Activated gamma-delta T cell treated with anti-CD3 and anti-CD28 coated beads, Interleukin-2, amount 50 U/mL, for 16 hours (primary cell): ENCODE data around the gene RERE.
"Not testable (repeated sequence)": the region's sequence is repeated elsewhere in the genome, so short reads cannot be mapped to it uniquely, and the experiment has no call there.

Experiments used
- DNase-seq: peaks from one replicate; pipeline ENCODE4 v3.0.0-alpha.2; 2020; ENCODE audit warnings: low read depth

Gene RERE

DNA sequence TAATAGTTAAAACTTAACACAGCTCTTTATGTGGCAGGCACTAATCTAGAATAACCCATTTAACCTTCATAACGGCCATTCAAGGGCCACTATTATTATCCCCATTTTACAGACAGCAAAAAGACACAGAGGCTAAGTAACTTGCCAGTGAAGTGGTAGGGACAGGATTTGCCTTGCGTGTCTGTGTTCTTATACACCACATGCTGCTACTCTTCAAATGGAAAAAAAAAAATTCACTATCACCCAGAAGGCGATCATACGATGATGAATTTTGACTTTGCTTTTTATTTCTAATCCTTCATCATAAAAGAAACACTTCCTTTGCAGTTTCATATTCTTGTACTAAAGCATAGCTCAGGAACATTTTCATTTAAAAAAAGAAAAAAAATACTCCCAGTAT is 65.5 kb downstream of the RERE start:
- DNase-seq, result no peak

DNA sequence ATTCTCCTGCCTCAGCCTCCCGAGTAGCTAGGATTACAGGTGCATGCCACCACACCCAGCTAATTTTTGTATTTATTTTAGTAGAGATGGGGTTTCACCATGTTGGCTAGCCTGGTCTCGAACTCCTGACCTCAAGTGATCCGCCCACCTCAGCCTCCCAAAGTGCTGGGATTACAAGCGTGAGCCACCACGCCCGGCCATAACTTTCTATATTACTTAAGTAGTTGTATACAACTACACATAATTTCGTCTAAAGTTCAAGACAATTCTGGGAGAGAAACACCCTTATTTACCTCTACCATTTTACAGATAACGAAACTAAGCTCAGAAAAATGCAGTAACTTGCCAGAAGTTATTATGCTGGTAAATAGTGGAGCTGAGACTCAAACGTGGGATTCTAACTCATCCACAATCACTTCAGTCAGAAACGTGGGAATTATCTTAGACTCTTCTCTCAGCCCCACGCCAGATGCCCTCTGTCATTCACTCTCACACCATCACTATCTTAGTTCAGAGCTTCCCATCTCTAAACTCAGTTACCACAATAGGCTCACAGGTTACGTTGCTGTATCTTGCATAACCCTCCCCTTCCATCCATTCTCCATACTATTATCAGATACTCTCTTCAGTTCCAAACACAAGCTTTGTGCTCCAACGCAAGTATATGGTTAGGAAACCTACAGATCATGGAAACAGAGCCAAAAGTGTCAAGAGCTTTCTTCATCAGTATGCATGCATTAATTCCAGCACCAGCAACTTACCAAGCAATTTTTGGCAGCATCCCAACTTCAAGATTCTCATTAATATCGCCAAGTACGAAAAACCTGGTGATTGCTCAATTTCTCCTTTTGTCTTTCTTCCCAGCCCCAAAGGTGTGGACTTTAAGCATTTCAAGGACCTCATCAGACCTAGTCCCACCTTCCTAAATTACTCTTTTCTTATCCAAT is 69.3 kb downstream of the RERE start:
- no peak for DNase-seq

DNA sequence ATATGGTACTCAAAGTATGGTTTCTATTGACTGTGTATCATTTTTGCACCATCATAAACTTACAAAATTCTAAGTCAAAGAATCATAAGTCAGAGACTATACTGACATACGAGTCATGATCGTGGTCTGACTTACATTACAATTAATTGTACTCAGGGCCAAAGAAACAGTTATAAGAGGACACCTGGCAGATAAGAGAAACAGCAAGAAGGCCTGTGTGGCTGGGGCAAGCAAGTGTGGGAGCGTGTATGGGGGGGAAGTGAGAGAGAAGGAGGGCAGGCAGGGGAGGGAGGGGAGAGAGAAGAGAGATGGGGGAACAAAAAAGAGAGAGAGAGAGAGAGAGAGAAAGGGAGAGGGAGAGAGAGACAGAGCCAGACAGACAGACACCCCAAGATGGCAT is 70.9 kb downstream of the RERE start:
- no peak for DNase-seq

DNA sequence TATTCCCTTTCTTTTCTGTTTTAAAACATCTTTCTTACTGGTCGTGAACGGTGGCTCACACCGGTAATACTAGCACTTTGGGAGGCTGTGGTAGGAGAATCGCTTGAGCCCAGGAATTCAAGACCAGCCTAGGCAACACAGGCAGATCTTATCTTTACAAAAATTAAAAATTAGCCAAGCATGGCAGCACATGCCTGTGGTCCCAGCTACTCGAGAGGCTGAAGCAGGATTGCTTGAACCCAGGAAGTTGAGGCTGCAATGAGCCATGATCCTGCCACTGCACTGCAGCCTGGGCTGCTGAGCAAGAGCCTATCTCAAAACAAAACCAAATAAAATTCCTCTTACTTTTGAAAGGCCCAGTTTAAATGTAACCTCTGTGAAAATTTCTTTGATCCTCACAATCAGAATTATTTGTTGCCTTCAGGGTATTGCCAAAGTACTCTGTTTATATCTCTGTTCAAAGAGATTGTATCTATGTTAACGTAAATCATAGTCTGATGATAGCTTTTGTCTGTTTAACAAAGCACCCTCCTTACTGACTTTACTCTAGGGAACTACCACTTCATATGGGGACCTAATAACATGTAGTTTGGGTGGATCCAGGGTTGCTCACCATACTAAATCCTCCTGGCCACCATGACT is 71.6 kb downstream of the RERE start:
- no peak for DNase-seq

DNA sequence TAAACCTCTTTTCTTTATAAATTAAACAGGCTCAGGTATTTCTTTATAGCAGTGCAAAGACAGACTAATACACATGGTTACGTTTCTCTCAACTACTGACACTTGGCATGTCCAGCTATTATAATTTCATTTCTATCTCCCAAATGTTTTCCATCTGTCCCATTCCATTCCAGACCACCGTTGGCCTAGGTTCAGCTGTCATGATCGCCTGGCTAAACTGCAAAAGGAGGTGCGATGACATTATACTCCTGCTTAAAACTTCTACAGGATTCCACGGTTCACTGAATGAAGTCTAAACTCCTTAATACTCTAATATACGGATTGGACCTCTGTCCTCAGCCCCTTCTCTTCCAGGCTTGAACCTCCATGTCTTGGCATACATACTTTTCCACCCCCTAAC is 72.1 kb downstream of the RERE start:
- no peak for DNase-seq

DNA sequence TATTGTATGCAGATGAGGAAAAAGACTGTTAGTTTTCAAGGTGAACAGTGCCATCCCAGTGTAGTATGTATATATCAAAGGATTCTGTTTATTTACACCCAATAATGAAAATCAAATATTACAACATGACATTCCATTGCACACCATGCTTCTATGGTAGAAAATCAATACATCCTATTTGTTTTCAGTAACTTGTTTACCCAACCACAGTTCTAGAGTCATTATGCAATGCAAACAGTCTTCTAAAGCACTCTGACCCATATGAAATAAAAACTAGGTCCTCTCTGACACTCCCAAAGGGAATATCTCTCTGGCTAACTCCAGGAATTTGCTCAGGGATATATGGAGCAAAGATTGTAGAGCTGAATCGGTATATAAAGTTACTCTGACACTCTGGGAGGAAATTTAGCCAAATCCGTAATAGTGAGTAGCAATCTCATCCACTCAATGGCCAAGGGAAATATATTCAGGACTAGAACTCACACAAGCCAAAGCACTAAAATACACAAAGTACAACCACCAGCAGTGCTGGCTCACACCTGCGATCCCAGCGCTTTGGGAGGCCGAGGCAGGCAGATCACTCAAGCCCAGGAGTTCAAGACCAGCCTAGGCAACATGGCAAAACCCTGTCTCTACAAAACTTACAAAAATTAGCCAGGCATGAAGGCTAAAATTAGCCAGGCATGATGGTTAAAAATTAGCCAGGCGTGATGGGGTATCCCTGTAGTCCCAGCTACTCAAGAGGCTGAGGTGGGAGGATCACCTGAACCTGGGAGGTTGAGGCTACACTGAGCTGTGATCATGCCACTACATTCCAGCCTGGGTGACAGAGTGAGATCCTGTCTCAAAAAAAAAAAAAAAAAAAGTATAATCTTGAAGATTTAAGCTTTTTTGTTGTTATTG is 75.2 kb downstream of the RERE start:
- DNase-seq, result no peak

DNA sequence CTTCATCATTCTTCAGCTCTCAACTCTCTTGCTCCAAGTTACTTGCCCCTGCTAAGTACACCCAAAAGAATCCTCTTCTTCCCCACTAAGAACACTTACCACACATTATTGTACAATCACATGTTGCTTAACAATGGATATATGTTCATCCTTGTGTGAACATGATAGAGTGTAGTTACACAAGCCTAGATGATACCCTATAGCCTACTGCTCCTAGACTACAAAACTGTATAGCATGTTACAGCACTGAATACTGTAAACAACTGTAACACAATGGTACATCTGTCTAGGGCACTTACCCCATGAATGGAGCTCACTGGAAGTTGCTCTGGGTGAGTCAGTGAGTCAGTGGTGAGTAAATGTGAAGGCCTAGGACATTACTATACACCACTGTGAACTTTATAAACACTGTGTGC is 77.4 kb downstream of the RERE start:
- DNase-seq, result no peak

DNA sequence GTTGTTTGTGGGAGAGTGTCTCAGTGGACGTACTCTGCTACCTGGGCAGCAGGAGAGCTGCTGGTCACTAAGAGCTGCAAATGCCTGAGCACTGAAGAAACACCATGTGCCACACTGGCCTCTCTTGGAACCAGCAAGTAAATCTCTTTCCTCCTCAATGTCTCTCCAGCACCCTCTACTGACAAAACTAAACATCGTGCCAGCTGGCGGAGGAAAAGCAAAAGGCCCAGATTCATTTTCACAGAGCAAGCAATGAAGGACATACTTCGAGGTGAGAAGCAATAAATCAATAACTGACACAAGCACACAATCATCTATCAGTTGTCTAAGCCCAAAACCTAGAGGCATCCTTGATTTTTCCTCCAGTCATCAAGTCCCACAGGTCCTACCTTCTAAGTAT is 78.1 kb downstream of the RERE start:
- no peak for DNase-seq

DNA sequence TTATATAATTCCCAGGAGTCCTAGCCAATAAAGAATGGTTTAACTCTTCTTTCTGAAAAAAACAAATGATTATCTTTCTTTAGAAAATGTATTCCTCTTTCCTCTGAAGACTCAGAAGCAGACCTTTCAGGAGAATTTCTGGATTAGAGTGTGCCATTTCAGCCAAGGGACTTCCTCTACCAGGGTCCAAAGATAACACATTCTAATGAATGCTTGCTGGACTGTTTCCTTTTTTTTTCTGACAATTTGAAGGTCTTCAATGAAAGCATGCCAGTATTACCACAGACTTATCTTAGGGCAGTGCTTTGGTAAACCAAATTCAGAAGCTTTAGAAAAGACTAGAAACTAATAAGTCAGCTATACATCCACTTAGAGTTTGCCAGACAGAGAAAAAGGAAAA is 80.5 kb downstream of the RERE start:
- DNase-seq, result no peak

DNA sequence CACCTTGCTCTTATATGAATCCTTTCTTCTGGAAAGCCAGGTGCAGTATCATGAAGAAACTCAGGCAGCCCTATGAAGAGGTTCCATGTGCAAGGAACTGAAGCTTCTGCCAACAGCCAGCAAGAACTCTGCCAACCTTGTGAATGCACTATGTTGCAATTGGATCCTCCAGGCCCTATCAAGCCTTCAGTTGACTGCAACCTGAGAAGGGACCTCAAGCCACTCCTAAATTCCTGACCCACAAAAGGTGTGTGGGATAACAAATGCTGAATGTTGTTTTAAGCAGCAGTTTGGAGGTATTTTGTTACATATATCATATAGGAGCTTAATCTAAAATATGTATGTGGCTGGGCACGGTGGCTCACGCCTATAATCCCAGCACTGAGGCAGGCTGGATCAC is 84.0 kb downstream of the RERE start:
- DNase-seq, result no peak

DNA sequence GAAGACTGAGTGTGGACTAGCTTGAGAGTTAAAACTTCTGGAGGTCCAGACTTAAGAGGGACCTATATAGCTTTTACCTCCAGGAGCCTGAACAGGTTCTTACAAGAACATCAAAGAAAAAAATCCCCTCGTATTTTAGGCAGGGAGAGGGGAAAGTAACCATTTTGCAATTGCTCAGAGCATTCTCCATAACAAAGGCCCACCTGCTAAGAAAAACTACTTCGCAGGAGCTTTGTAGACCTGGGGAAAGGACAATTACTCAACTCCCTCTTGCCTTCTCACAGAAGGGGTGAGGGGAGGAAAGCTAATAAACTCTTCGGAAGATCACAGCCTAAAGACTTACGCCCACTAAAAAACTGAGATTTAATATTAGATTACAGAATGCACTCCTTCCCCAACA is 86.3 kb downstream of the RERE start:
- DNase-seq, result no peak

DNA sequence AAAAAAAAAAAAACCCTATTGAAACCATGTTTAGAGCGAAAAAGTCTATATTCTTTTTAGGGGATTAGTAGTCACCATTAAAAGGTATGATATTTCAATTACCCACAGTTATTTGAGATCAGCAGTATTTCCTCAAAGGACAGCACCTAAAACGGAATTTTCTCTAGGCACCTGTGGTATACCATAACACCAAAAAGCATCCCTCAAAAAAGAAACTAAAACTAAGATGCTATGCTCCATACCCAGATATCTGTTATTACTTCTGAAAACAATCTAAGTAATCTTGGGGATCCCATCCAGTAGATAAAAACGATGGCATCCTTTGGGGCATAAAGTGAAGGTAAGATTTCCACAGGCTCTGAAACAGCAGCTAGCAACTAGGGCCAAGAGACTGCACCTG is 89.0 kb downstream of the RERE start:
- DNase-seq, result no peak

DNA sequence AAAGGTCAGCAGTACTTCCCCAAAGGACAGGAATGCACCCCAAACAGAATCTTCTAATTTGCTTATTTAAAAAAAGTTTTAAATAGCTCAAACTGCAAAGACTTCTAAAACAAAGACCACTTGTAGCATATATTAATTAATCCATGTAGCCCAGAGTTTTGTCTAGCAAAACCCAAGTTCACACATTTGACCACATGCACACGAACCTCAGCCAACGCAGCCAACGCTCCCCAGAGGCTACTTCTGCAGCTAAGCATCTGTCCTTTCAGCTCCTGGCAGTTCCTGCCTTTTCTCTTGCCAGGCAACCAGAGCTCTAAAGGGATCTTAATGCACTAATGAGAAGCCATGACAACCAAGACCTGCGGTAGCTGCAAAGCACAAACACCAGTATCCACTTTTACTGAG is 89.6 kb downstream of the RERE start:
- DNase-seq, result no peak

DNA sequence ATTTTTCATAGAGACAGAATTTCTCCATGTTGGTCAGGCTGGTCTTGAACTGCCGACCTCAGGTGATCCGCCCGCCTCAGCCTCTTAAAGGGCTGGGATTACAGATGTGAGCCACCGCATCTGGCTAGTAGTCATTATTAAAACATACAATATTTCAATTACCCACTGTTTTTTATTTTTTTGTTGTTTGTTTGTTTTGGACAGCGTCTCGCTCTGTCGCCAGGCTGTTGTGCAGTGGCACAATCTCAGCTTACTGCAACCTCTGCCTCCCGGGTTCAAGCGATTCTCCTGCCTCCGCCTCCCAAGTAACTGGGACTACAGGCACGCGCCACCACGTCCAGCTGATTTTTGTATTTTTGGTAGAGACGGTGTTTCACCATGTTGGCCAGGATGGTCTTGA is 90.1 kb downstream of the RERE start:
- DNase-seq, result not testable (repeated sequence)

DNA sequence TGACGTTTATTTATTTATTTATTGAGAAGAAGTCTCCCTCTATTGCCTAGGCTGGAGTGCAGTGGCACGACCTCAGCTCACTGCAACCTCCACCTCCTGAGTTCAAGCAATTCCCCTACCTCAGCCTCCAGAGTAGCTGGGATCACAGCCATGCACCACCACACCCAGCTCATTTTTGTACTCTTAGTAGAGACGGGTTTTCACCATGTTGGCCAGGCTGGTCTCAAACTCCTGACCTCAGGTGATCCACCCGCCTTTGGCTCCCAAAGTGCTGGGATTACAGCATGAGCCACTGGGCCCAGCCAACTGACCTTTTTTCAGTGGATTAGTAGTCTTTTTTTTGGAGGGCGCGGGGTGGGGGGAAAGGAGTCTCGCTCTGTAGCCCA is 90.6 kb downstream of the RERE start:
- not testable (repeated sequence) for DNase-seq

DNA sequence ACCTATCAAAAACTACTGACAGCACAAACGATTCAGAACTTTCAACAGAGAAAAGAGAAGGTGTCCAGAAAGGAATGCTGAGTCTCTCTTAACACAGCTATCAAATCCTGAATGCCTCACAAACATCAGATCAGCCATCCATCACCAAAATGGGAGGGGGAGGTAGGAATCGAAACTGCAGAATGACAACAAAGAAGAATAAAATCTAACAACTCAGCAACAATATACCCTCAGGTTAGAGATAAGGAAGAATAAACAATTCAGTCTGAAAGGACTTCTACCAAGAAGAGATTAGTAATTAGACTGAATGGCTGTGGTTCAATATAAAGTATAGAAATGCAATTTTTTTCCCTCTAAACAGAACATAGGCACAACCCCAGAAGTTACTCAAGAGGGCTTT is 94.4 kb downstream of the RERE start:
- no peak for DNase-seq

DNA sequence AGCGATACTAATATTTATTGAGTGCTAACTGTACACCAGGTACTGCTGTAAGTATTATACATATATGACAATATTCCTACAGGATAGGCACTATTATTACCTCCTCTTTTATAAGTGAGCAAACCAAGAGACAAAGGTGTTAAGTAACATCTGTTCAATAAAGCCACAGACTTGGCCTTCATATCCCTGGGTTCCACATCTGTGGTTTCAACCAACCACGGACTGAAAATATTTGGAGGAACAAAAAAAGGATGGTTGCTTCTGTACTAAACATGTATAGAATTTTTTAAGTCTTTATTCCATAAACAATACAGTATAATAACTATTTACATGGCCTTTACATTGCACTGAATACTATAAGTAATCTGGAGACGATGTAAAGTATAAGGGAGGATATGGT is 95.1 kb downstream of the RERE start:
- DNase-seq, result no peak

DNA sequence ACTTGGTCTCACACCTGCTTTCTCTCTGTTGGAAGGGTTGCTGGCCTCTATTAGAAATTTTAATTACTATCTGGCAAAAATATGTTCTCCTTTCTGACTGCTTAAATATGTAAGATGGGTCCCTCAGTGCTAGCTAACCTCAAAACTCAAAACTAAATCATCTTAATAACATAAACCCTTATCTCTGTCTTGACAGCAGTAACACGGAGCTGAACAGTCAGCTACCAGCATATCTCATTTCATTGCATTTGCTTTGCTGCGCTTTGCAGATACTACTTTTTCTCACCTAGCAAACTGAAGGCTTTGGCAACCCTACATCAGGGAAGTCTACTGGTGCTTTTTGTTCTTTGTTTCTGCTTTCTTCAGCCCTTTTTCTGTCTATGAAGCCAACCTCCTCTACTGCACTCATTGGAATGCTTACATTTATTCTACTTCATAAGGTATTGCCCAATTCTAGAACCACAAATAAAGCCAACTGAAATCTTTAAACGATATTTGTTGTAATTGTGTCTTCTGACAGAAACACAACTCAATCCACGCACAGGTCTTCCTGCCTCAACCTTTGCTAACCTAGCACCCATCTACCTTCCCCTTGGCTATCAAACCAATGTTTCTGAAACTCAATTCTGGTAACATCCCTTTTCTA is 95.6 kb downstream of the RERE start:
- no peak for DNase-seq

DNA sequence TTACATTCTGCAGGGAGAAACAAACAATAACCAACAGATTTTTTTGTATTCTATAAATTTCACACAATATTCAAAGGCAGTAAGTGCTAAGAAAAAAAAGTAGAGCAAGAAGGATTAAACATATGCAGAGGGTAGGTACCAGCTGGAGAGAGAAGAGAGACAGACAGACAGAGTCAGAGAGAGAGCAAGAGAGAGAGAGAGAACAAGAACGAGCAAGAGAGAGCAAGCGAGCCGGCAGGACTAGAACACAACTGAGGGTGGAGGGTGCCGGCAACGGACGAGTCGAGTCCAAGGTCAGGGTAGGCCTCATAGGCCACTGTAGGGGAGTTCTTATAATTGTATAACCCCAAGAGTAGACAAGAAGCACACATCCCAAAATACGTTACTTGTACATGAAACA is 97.1 kb downstream of the RERE start:
- no peak for DNase-seq

DNA sequence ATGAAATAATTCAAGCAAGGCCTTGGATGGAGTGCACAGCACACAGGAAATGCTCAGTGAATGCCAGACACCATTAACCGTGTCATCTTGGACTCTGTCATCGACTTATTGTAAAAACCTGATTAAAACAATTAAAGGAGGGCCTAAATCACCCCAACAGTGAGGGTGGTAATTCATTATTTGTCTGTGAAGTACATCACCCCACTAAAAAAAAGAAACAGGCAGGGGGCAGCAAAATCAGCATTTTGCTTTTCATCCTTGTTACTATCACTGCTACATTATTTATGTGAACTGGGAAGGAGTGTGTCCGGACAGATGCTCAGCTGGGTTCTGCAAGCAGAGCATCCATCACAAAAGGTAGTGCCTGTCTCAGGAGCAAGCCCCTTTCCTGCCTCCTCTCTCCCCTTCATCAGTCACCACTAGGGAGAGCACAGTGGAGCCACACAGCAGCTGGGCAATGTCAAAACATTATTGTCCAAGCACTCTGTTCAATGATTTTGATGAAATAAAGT is 98.5 kb downstream of the RERE start:
- DNase-seq, result no peak

DNA sequence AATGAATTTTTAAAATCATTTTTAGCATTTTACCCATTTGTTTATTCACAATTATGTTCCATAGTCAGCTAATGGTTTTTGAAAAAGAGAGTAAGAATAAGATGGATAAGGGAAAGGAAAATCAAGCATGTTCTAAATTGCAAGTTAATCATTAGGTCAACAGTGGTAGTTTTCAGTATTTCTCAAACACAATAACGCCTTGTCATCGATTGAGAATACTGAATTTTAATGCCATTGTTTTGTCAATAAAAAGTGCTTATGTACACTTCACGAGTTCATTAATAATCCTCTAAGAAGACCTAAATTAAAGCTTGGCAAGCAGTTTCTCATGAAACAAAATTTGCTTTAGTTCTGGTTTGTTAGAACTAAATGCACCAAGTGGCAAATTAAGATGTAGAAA is 100.3 kb downstream of the RERE start:
- DNase-seq, result no peak

DNA sequence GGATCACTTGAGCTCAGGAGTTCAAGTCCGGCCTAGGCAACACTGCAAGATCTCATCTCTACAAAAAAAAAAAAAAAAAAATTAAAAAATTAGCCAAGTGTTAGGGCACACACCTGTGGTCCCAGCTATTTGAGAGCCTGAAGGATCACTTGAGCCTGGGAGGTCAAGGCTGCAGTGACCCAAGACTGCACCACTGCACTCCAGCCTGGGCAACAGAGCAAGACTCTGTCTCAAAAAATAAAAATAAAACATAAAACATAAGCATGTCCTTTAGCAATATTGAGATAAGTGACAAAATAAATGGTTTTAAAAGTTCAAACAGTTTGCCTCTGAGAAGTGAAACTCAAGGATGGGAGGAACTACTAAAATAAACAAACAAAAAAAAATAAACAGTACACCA is 101.2 kb downstream of the RERE start:
- DNase-seq, result no peak
